Measurements from ENCODE around the gene SCN5A. TPM values are rescaled to one million over a fixed set of nuclear protein-coding genes. Genes with fewer than 3 reads are reported as not detected.

The SCN5A gene
- total and polyA plus RNA-seq, 2 of the 8 experiments (the other 6 are each of a cell fraction or from before 2014, with no cell fraction given) = 4.8 to 11.4 TPM

DNA sequence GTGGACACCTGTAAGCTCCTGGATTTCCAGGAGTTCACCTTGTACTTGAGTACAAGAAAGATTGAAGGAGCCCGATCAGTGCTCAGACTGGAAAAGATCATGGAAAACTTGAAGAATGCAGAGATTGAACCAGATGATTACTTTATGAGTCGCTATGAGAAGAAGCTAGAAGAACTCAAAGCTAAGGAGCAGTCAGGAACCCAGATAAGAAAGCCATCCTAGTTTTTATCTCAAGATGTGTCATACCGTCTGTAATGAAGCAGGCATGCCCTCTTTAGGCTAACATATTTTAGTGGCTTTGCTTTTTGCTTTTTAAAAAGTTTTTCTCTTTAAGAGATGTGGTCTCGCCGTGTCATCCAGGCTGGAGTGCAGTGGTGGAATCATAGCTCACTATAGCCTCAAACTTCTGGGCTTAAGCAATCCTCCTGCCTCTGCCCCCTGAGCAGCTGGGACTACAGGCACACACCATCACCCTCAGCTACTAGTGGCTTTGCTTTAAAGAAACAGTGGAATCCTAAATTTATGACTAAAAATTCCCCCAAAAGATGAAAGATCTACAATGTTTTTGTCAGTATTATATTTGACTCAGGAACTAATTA is 125.2 kb downstream of the SCN5A start:
- Histone ChIP-seq H3K27me3 (replicated peaks in 1 of 4; ENCODE audit: control insufficient read depth in 3 of 4, extremely low read depth in 1 of 4, insufficient read depth in 3 of 4, low read length in 3 of 4) (no peaks in the 10 kb centered on the region), H3K27ac (ENCODE audit: low read depth, low read length) (no peak overlapping the region)
- CTCF ChIA-PET (ENCODE audit: partially characterized antibody) = interaction anchor here (0.6 to 12.5 kb wide), 21 partner anchors 10 to 1345 kb away, joined by 3 to 318 read pairs (median 4); partner anchors contain the start of gene SCN5A

More for the DNA sequence above, 125.2 kb downstream of the SCN5A start:
- Histone ChIP-seq H3K9ac (replicated peaks in 1 of 4; ENCODE audit: extremely low read depth in 1 of 4, low read depth in 3 of 4, low read length in 3 of 4) (no peak overlapping the region), H2BK15ac (ENCODE audit: low read length) (no peak overlapping the region), H4K91ac (replicated peaks; ENCODE audit: insufficient read length, low read length) (no peak overlapping the region), H3K9me3 (ENCODE audit: insufficient read depth in 2 of 2, low read depth in 1 of 2, low read length in 1 of 2) (no peaks in the 10 kb centered on the region; a peak in 1 of 4 replicates), H3K4ac (replicated peaks; ENCODE audit: insufficient read length, low read depth, low read length) (no peak overlapping the region), H2BK120ac (replicated peaks; ENCODE audit: low read depth, low read length) (no peak overlapping the region), H3K4me1 (replicated peaks in 1 of 4; ENCODE audit: control insufficient read depth in 3 of 4, insufficient read depth in 4 of 4, low read length in 3 of 4) (peaks cover 0 to 13% (median 3%) of the 10 kb centered on the region in 4 experiments; a peak in 4 of 7 replicates), H3K79me2 (ENCODE audit: control insufficient read depth in 1 of 2, insufficient read depth in 2 of 2, low read length in 2 of 2) (no peaks in the 10 kb centered on the region), H3K79me1 (ENCODE audit: low read depth, low read length) (no peaks in the 10 kb centered on the region; the same call in 1 of the 2 replicates), H3K18ac (ENCODE audit: extremely low read depth, low read length) (no peak overlapping the region), H2BK5ac (ENCODE audit: low read depth, low read length) (no peak overlapping the region), H2AK5ac (ENCODE audit: low read depth, low read length) (no peak overlapping the region), H3K36me3 (ENCODE audit: control insufficient read depth in 2 of 4, insufficient read depth in 4 of 4, low read length in 3 of 4) (peaks cover 3 to 12% (median 7%) of the 10 kb centered on the region in 4 experiments), H3K23ac (ENCODE audit: insufficient read length) (no peak overlapping the region), H4K20me1 (replicated peaks in 1 of 2; ENCODE audit: control insufficient read depth in 1 of 2, insufficient read depth in 2 of 2, low read length in 2 of 2) (no peaks in the 10 kb centered on the region), H3K4me3 (ENCODE audit: extremely low read depth in 1 of 4, insufficient read depth in 2 of 4, low read depth in 3 of 4, low read length in 4 of 4) (no peak overlapping the region), H3K23me2 (ENCODE audit: low read depth, low read length) (no peaks in the 10 kb centered on the region), H2AFZ (ENCODE audit: low read length) (no peak overlapping the region), H2BK20ac (ENCODE audit: low read length) (no peak overlapping the region), H4K8ac (ENCODE audit: extremely low read depth, insufficient read depth, low read length) (no peak overlapping the region), H2BK12ac (ENCODE audit: low read depth, low read length) (no peak overlapping the region), H3K56ac (replicated peaks; ENCODE audit: insufficient read length, low read depth, low read length) (no peak overlapping the region), H3K14ac (ENCODE audit: insufficient read length) (no peak overlapping the region), H4K5ac (ENCODE audit: insufficient read length, low read depth, low read length) (no peak overlapping the region), H3K4me2 (ENCODE audit: insufficient read depth in 1 of 2, low read depth in 2 of 2, low read length in 2 of 2) (no peak overlapping the region)
- TF ChIP-seq CEBPB (IDR thresholded peaks at IDR 0.05; ENCODE audit: low read depth, low read length) (no peak), CBX8 (IDR thresholded peaks at IDR 0.05; ENCODE audit: borderline replicate concordance, low read depth, low read length) (no peak), POU5F1 (IDR thresholded peaks at IDR 0.05; ENCODE audit: low read depth, low read length) (no peak), SIRT6 (IDR thresholded peaks at IDR 0.05; ENCODE audit: low read length) (no peak), CHD2 (IDR thresholded peaks at IDR 0.05; ENCODE audit: low read length) (no peak), KDM5A (IDR thresholded peaks at IDR 0.05; ENCODE audit: low read length) (no peak), HDAC6 (IDR thresholded peaks at IDR 0.05; ENCODE audit: low read depth, low read length) (no peak), SAP30 (IDR thresholded peaks at IDR 0.05; ENCODE audit: insufficient read depth, insufficient replicate concordance, low read length) (no peak), SP2 (IDR thresholded peaks at IDR 0.05; ENCODE audit: low read length) (no peak), ZNF274 (IDR thresholded peaks at IDR 0.05; ENCODE audit: borderline replicate concordance, extremely low read depth, low read length) (no peak), TCF12 (IDR thresholded peaks at IDR 0.05; ENCODE audit: low read depth, low read length) (no peak), POLR2A (IDR thresholded peaks at IDR 0.05; ENCODE audit: control extremely low read depth in 1 of 2, low read depth in 2 of 2, low read length in 2 of 2) (no peak), EGR1 (IDR thresholded peaks at IDR 0.05; ENCODE audit: borderline replicate concordance, low read depth, low read length) (no peak)
- DNase-seq (ENCODE audit: low read depth in 1 of 2, low spot score in 2 of 2) (no peak), FAIRE-seq (no peak)
- WGBS, 2 experiments (ENCODE audit: extremely low coverage in 1 of 2, insufficient coverage in 1 of 2, insufficient read length in 1 of 2, insufficient replicate concordance in 2 of 2, low coverage in 1 of 2, low lambda C conversion rate in 2 of 2, missing lambda C conversion rate in 1 of 2) = 99% methylated on average over 5 of the region's 5 CpGs; no CpG with 5 or more reads in 1 of the 2 experiments
- POLR2A ChIA-PET (ENCODE audit: partially characterized antibody) = interaction anchor here (0.6 to 1.6 kb wide), 3 partner anchors 10 to 32 kb away, joined by 3 to 4 read pairs (median 3); partner anchors contain the start of gene EXOG
